Measurements from ENCODE around the gene ZNF10.

The ZNF10 gene

GRCh38 chr12:133202493-133203343 is 72.3 kb downstream of the ZNF10 start:
- DNase-seq, result no peak

- DNase-seq, result no peak
Measured at GRCh38 chr12:133203344-133204263, 73.2 kb downstream of the ZNF10 start.

GRCh38 chr12:133204264-133204603 is 73.8 kb downstream of the ZNF10 start:
- no peak for DNase-seq

DNA sequence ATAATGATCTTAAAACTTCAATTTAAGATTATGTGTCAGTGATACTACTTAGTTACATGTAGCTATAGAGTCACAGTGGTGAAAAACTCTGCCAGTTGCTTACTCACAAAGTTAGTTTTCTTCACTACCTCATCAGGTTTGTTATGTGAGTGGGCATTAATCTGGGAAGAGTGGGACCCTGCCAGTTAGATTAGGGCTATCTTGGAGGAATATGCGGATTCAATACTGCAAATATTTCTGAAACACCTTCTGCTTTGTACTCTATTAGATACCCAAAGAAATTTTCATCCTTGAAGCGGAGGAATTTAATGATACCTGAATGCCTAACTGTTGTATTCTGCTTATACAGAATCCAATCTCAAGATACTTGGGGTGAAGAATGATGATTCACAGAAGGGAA is 76.0 kb downstream of the ZNF10 start:
- no peak for DNase-seq

Measured in suppressor macrophage treated with lipopolysaccharide for 4 hours (primary cell).